A673 (cell line): ENCODE results near the gene RHOF. TPM values are rescaled to one million over a fixed set of nuclear protein-coding genes. Genes with fewer than 3 reads are reported as not detected.

ENCODE experiments used
- BruUV-seq: library from RNA; stranded (reverse); fragments of 400-500 nt; replicated peaks from 2 replicates; lab custom pipeline; 2021; lab: Mats Ljungman, UMichigan
- CTCF ChIA-PET: fragments of 300-600 bp; sonication (Branson Sonifier 250); formaldehyde crosslinking; loops from one replicate; lab custom pipeline; 2022; ENCODE audit warnings: antibody characterized with exemption; lab: Charles Lee
- POLR2A ChIA-PET: fragments of 300-600 bp; sonication (Branson Sonifier 250); formaldehyde crosslinking; loops from one replicate; lab custom pipeline; 2022; ENCODE audit warnings: antibody characterized with exemption; ENCODE audit not compliant: low non-redundant PET; lab: Charles Lee
- DNase-seq: peaks from one replicate; pipeline ENCODE4 v3.0.0-alpha.2; 2015; ENCODE audit warnings: low spot score
- H3K27ac ChIP-seq: fragments of 200-600 bp; sonication (generic); 2 replicates; pipeline ENCODE4 v1.5.1; 2016; ENCODE audit warnings: mixed run types, low read depth, mild to moderate bottlenecking, mixed read lengths, antibody characterized with exemption, low read length; ENCODE audit not compliant: poor library complexity, severe bottlenecking
- H3K27me3 ChIP-seq: fragments of 200-600 bp; sonication (generic); replicated peaks from 2 replicates; pipeline ENCODE4 v1.6.1; 2017; ENCODE audit warnings: mixed run types, low read depth, mild to moderate bottlenecking, mixed read lengths, antibody characterized with exemption, low read length; ENCODE audit not compliant: insufficient read depth, poor library complexity
- H3K36me3 ChIP-seq: fragments of 200-600 bp; sonication (generic); 2 replicates; pipeline ENCODE4 v1.6.1; 2016; ENCODE audit warnings: mixed run types, mild to moderate bottlenecking, mixed read lengths, antibody characterized with exemption, low read length; ENCODE audit not compliant: insufficient read depth, poor library complexity, severe bottlenecking
- H3K4me1 ChIP-seq: fragments of 200-600 bp; sonication (generic); 2 replicates; pipeline ENCODE4 v1.6.1; 2017; ENCODE audit warnings: mixed run types, mild to moderate bottlenecking, mixed read lengths, antibody characterized with exemption, low read length; ENCODE audit not compliant: insufficient read depth, poor library complexity, severe bottlenecking
- H3K4me3 ChIP-seq: fragments of 200-600 bp; sonication (generic); 2 replicates; pipeline ENCODE4 v1.5.1; 2016; ENCODE audit warnings: low read depth, mixed run types, mild to moderate bottlenecking, mixed read lengths, low read length; ENCODE audit not compliant: poor library complexity, severe bottlenecking
- H3K9me3 ChIP-seq: fragments of 200-600 bp; sonication (generic); 2 replicates; pipeline ENCODE4 v1.6.1; 2016; ENCODE audit warnings: mixed run types, low read depth, mild to moderate bottlenecking, mixed read lengths, antibody characterized with exemption, low read length; ENCODE audit not compliant: poor library complexity, severe bottlenecking
- CTCF ChIP-seq: fragments of 300-800, 200-600 bp; sonication (generic); conservative IDR thresholded peaks from 2 replicates; pipeline ENCODE4 v1.5.1; 2017; ENCODE audit warnings: low read depth, mild to moderate bottlenecking, antibody characterized with exemption, low read length, moderate library complexity, mixed read lengths
- EZH2 ChIP-seq: fragments of 200-600 bp; sonication (generic); IDR thresholded peaks from 2 replicates; pipeline ENCODE4 v1.6.1; 2017; ENCODE audit warnings: borderline replicate concordance, low read depth, mild to moderate bottlenecking, mixed read lengths, antibody characterized with exemption, low read length; ENCODE audit not compliant: poor library complexity, severe bottlenecking
- intact Hi-C: fragments of 100-400 bp; cut with micrococcal nuclease; formaldehyde crosslinking; loops from one replicate; pipeline ENCODE4 v1.10.0; 2022; ENCODE audit not compliant: unreplicated experiment
- total RNA-seq: library from RNA; stranded (reverse); gene quantifications from 2 replicates; pipeline ENCODE4 v1.2.3, GENCODE V29; 2021

The RHOF gene
- total RNA-seq, 1 experiment from 2014 or later, result 21.1 TPM

- Histone ChIP-seq H3K4me1 (peaks cover 36% of the 10 kb centered on the region), H3K36me3 (peaks cover 24% of the 10 kb centered on the region), H3K4me3 (peak overlapping the region; percentile 58), H3K27me3 (no peaks in the 10 kb centered on the region), H3K27ac (peak overlapping the region; percentile 83), H3K9me3 (no peaks in the 10 kb centered on the region)
- intact Hi-C loops, result loop anchor here (1.0 to 2.0 kb wide), 2 partner anchors 17 to 94 kb away; partner anchors contain the start of gene PSMD9
- DNase-seq, result peak; percentile 87
- ChIA-PET POLR2A (interaction anchor here (0.5 to 1.9 kb wide), 7 partner anchors 7 to 702 kb away, joined by 3 to 15 read pairs (median 5); partner anchors contain the start of gene BCL7A), CTCF (interaction anchor here (0.5 to 4.6 kb wide), 9 partner anchors 10 to 100 kb away, joined by 3 to 82 read pairs (median 5); partner anchors contain the start of gene PSMD9)
- TF ChIP-seq EZH2, result no peak
- TF ChIP-seq CTCF, result peak; percentile 98
- no TSS peak for BruUV-seq
Measured at GRCh38 chr12:121795034-121795968, 1.8 kb upstream of the RHOF start.

- peaks cover 24% of the 10 kb centered on the region for H3K36me3 ChIP-seq
- no peaks in the 10 kb centered on the region for H3K27me3 ChIP-seq
- CTCF ChIA-PET, result interaction anchor here (0.6 to 4.6 kb wide), 20 partner anchors 11 to 445 kb away, joined by 3 to 82 read pairs (median 5); partner anchors contain the start of genes PSMD9 and TMEM120B
- DNase-seq, result no peak
- H3K4me3 ChIP-seq, result peak overlapping the region; percentile 58
- H3K27ac ChIP-seq, result peak overlapping the region; percentile 83
- POLR2A ChIA-PET, result interaction anchor here (0.5 to 1.9 kb wide), 4 partner anchors 8 to 542 kb away, joined by 3 to 12 read pairs (median 4); no protein-coding TSS in a partner anchor
- H3K9me3 ChIP-seq, result no peaks in the 10 kb centered on the region
- BruUV-seq, result no TSS peak
- TF ChIP-seq CTCF (no peak), EZH2 (no peak)
- peaks cover 36% of the 10 kb centered on the region for H3K4me1 ChIP-seq
- intact Hi-C loops, result loop anchor here (1.0 to 5.0 kb wide), 3 partner anchors 18 to 97 kb away; partner anchors contain the start of gene PSMD9
Measured at GRCh38 chr12:121794534-121795033, 1.1 kb upstream of the RHOF start.

- intact Hi-C loops, result loop anchor here (2.0 to 5.0 kb wide), 2 partner anchors 95 to 97 kb away; partner anchors contain the start of gene PSMD9
- no TSS peak for BruUV-seq
- ChIA-PET POLR2A (interaction anchor here (0.5 to 1.9 kb wide), 3 partner anchors 9 to 94 kb away, joined by 4 to 12 read pairs (median 5); no protein-coding TSS in a partner anchor), CTCF (interaction anchor here (0.5 to 4.6 kb wide), 20 partner anchors 11 to 446 kb away, joined by 3 to 82 read pairs (median 4); partner anchors contain the start of genes PSMD9 and TMEM120B)
- TF ChIP-seq EZH2, result no peak
- TF ChIP-seq CTCF, result peak; percentile 100
- peak overlapping the region; percentile 83 for H3K27ac ChIP-seq
- H3K27me3 ChIP-seq, result no peaks in the 10 kb centered on the region
- H3K4me1 ChIP-seq, result peaks cover 32% of the 10 kb centered on the region
- peak; percentile 94 for DNase-seq
- peaks cover 21% of the 10 kb centered on the region for H3K36me3 ChIP-seq
- H3K4me3 ChIP-seq, result peak overlapping the region; percentile 58
- no peaks in the 10 kb centered on the region for H3K9me3 ChIP-seq
Measured at GRCh38 chr12:121793838-121794533, 498 bp upstream of the RHOF start.
